ENCODE data around the gene FADS6.
A peak's percentile ranks its signal among the peaks of the same experiment; 100 is the strongest.
"Not testable (repeated sequence)": the region's sequence is repeated elsewhere in the genome, so short reads cannot be mapped to it uniquely, and the experiment has no call there.

Gene FADS6

DNA sequence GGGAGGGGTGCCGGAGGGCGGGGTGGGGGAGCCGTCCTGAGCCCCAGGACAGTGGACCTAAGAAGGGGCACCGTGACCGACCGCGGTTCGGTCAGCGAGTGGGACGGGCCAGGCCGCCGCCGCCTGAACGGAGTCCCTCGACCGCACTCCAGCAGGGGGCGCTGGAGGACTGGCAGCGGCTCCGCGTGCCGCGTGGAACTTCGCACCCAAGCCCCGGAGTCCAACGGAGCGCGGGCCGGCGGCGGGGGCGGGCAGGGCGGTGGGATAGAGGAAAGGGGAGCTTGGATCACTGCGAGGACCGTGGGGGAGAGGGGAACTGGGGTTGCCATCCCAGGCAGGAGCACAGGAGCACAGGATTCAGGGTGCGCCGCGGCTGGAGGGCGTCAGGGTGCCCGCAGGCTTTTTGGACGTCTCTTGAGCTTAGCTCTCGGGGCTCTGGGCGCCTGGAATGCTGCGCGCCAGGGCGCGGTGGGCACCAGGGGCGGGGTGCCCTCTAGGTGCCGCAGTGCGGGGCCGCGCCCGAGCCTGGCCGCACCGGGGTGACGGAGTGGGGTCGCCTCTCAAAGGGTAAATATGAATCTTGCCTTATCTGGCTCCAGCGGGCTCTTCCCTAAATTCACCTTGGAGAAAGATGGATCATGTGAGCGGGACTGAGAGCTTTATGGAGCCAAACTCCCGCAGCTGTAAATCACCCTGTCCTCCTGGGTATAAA, 30.3 kb upstream of the FADS6 start:
- peaks cover 80% of the 10 kb centered on the region for H3K27me3 Mint-ChIP-seq

DNA sequence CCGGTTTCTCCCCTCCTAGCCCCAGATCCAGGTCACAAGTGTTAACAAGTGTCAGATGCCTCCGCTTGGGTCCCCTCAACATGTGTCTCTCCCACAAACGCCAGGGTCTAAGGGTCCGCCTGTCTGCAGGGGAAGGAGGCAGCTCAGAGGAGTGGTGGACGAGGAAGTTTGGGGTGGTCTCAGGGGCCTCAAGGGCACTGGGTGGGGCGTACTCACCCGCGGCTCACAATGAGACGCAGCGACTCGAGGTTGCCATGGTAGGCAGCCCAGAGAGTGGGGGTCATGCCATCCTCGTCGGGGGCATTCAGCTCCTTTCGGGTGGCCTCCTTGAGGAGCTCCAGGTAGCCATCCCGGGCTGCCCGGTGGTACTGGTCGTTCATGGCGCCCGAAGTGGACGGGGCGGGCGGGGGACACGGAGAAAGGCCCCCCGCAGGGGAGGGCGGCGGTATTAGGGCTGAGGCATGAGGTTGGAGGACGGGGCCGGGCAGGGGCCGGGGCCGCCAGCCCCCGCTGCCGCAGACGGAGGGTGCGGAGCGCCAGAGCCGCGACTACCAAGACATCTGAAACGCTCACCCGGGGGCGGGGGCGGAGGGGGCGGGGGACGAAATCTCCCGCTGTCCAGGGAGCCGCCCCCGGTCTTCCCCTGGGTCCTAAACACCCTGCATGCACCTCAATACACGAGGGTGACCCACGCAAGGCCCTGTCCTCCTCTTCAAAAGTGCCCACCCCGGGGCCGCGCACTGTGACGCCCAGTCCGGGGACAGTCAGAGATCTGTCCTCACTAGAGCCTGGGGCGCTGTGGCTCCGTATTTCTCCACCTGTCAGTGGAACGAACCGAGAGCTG, 29.5 kb upstream of the FADS6 start, which contains the start of gene USH1G:
USH1G (minus strand) TSS at position 562 of the 844 bp plus-strand sequence; CDS start at position 380, 182 bp downstream.
- Mint-ChIP-seq H3K27ac (peak within 1 kb of the TSS; percentile 58), H3K27me3 (peaks cover 75% of the 10 kb centered on the region), H3K4me1 (ENCODE audit: low read depth) (peaks cover 42% of the 10 kb centered on the region), H3K4me3 (peak within 1 kb of the TSS; percentile 67), H3K36me3 (ENCODE audit: low read depth) (no peaks in the 10 kb centered on the region), H3K9me3 (no peaks in the 10 kb centered on the region)
- intact Hi-C loops (cut with micrococcal nuclease): loop anchor here (1.0 kb wide), 1 partner anchor 35 kb away; no protein-coding TSS in a partner anchor

More for the DNA sequence above, 30.3 kb upstream of the FADS6 start:
- Mint-ChIP-seq H3K27ac (peak overlapping the region; percentile 58), H3K36me3 (ENCODE audit: low read depth) (no peaks in the 10 kb centered on the region), H3K4me1 (ENCODE audit: low read depth) (peaks cover 39% of the 10 kb centered on the region), H3K4me3 (peak overlapping the region; percentile 67), H3K9me3 (no peaks in the 10 kb centered on the region)
- intact Hi-C loops (cut with micrococcal nuclease): loop anchor here (1.0 kb wide), 1 partner anchor 35 kb away; no protein-coding TSS in a partner anchor

DNA sequence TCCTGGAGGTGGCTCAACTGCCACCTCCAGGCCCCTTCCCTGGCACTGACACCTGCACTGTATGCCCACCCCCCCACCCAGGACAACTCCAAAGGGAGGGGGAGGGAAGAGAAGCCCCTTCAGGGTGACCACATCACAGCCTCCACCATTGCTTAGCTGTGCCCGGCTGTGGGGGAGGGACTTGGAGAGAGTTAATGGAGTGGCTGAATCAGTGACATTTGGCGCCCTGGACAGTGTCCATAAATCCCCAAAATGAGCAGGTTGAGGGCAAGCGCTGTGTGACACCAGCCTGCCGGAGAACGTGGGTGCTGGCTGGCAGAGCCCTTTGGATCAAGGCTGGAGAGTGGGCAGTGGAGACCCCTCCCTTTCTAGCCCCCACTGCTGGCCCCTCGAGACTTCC, 28.7 kb upstream of the FADS6 start:
- Mint-ChIP-seq H3K9me3 (no peaks in the 10 kb centered on the region), H3K4me3 (no peak overlapping the region), H3K4me1 (ENCODE audit: low read depth) (peaks cover 42% of the 10 kb centered on the region), H3K27me3 (peaks cover 68% of the 10 kb centered on the region), H3K27ac (no peak overlapping the region), H3K36me3 (ENCODE audit: low read depth) (no peaks in the 10 kb centered on the region)
- intact Hi-C loops (cut with micrococcal nuclease): no loop called here

DNA sequence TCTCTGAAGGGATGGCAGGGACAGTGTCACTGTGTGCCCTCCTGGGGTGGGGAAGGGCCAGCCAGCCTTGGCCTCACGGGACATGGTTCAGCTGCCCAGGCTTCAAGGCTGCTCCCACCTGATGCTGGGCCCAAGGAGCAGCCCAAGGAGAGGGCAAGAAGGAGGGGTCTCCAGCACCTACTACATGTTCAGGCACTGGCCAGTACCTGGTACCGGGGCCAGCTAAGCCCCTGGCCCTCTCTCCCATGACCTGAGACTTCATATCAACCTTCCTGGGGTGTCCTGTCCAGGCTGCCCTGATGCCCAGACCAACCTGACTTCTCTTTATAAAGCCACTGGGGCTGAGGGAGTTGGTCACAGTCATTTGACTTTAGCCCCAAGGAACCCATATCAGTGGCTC, 28.3 kb upstream of the FADS6 start:
- intact Hi-C loops (cut with micrococcal nuclease): no loop called here
- H3K9me3 Mint-ChIP-seq: no peaks in the 10 kb centered on the region

DNA sequence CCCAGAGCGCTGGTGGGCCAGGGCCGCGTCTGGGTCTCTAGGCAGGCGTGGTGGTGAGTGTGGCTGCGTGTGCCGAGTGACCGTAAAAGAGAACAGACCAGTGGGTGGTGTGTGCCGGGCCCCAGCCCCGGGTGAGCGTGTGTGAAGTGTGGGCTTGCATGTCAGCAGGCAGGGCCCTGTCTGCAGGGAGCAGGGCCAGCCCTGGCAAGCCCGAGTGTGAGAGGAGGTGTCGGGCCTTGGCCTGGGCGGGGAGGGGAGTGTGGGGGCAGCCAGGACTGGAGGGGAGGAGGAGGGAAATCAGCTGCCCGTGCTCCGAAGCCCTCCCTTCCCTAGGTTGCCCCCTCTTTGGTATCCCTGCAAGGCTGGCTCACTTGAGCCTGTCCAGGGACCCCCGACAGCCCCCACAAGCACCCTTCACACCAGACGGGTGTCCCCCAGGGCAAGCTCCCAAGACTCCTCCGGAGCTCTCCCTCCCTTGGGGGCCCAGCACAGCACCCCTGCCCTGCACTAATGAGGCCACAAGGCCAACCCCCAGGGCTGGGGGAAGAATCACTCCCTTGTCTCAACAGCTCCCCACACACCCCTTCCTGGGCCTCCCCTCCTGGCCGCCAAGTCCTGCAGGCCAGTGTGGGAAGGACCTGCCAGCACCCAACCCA, 27.7 kb upstream of the FADS6 start:
- Mint-ChIP-seq H3K36me3 (ENCODE audit: low read depth) (no peaks in the 10 kb centered on the region), H3K27ac (no peak overlapping the region), H3K4me3 (no peak overlapping the region), H3K4me1 (ENCODE audit: low read depth) (peaks cover 49% of the 10 kb centered on the region), H3K9me3 (no peaks in the 10 kb centered on the region), H3K27me3 (peaks cover 57% of the 10 kb centered on the region)
- intact Hi-C loops (cut with micrococcal nuclease): no loop called here

More for the DNA sequence above, 28.3 kb upstream of the FADS6 start:
- peaks cover 46% of the 10 kb centered on the region for H3K4me1 Mint-ChIP-seq (ENCODE audit: low read depth)
- no peaks in the 10 kb centered on the region for H3K36me3 Mint-ChIP-seq (ENCODE audit: low read depth)
- H3K4me3 Mint-ChIP-seq: no peak overlapping the region
- H3K27ac Mint-ChIP-seq: no peak overlapping the region
- peaks cover 64% of the 10 kb centered on the region for H3K27me3 Mint-ChIP-seq

DNA sequence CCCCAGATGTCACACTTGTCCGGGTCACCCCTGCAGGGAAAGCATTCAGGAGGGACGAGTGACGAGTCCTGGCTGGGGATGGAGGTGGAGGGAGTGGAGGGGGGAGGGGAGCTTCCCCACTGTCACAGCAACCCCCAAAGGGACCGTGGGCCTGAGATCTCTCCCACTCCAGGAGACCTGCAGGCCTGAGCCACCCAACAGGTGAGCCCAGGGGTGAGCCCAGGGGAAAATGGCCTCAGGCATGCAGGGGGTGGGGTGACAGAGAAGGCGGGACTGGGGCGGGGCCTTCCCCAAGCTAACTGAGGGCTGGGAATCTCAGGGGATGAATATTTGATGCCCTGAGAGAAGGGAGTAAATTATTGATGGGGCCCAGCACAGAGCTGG, 27.2 kb upstream of the FADS6 start:
- Mint-ChIP-seq H3K4me3 (no peak overlapping the region), H3K36me3 (ENCODE audit: low read depth) (no peaks in the 10 kb centered on the region), H3K27ac (no peak overlapping the region), H3K4me1 (ENCODE audit: low read depth) (peaks cover 49% of the 10 kb centered on the region), H3K27me3 (peaks cover 52% of the 10 kb centered on the region), H3K9me3 (no peaks in the 10 kb centered on the region)
- intact Hi-C loops (cut with micrococcal nuclease): no loop called here

DNA sequence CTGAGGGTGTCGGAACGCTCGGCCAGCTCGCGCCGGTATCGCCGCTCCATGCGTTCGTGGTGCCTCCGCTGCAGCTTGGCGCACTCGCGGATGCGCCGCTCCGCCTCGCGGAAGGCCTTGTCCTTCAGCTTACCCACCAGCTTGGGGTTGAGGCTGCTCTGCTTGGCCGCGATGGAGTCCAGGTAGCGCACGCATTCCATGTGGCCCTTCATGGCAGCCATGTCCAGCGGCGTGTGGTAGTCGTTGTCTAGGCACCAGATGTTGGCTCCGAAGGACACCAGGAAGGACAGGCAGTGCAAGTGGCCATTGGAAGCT, 26.8 kb upstream of the FADS6 start:
- intact Hi-C loops (cut with micrococcal nuclease): no loop called here
- Mint-ChIP-seq H3K4me3 (no peak overlapping the region), H3K36me3 (ENCODE audit: low read depth) (no peaks in the 10 kb centered on the region), H3K9me3 (no peaks in the 10 kb centered on the region), H3K27ac (no peak overlapping the region), H3K4me1 (ENCODE audit: low read depth) (peaks cover 45% of the 10 kb centered on the region), H3K27me3 (peaks cover 49% of the 10 kb centered on the region)

DNA sequence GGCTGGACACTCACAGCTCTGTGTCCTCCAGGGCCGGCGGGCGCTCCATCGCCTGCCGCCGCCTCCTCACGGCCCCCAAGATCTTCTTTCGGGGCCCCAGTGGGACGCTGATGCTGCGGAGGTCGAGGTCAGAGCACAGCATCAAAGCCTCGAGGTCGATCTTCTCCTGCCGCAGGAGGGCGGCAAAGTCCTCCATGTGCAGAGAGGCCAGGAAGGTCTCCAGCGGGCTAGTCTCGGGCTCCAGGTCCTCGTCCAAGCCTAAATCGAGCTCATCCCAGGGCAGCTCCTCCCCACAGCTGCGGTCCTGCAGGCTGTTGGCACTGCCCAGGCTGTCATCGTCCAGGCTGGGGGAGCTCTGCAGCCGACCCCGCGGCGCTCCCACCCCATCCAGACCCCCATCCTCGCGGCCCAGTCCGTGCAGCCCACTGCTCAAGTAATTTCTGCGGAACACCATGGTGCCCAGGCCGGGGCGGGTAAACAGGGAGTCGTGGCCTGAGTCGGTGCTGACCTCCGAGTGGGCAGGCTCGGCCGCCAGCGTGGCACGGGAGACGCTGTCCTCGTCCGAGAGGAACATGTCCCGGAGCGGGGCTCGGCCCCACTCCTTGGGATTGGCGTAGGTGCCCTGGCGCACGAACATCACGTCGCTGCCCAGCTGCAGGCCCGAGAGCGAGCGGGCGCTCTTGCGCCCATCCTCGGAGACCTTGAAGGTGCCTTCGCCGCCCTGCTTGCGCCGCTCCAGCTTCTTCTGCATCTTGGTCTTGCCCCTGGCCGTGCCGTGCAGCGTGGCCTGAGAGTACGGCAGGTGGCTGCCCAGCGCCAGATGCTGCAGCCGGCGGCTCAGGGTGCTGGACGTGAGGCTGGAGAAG, 26.2 kb upstream of the FADS6 start:
- intact Hi-C loops (cut with micrococcal nuclease): no loop called here
- Mint-ChIP-seq H3K4me3 (no peak overlapping the region), H3K27ac (no peak overlapping the region)

DNA sequence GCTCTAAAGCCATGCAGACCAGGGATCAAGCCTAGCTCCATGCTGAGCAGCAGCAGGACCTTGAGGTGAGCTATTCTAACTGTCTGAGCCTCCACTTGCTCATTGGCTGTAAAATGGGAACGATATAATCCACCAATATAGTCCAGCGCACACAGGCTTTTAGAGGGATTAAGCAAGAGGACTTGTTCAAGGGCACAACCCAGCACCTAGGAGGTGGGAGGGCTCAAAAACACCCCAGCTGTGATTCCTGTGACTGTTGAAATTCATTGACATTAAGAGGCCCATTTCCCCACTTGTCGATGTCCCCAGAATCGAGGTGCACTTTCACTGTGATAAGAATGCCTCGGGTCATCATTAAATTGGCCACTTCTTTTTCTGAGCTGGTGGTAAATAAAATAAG, 25.5 kb upstream of the FADS6 start:
- Mint-ChIP-seq H3K27me3 (peaks cover 48% of the 10 kb centered on the region), H3K27ac (no peak overlapping the region), H3K36me3 (ENCODE audit: low read depth) (no peaks in the 10 kb centered on the region), H3K4me3 (no peak overlapping the region), H3K4me1 (ENCODE audit: low read depth) (peaks cover 32% of the 10 kb centered on the region), H3K9me3 (peaks cover 2% of the 10 kb centered on the region)
- intact Hi-C loops (cut with micrococcal nuclease): no loop called here

More for the DNA sequence above, 26.2 kb upstream of the FADS6 start:
- Mint-ChIP-seq H3K36me3 (ENCODE audit: low read depth) (no peaks in the 10 kb centered on the region), H3K9me3 (no peaks in the 10 kb centered on the region), H3K27me3 (peaks cover 48% of the 10 kb centered on the region), H3K4me1 (ENCODE audit: low read depth) (peaks cover 39% of the 10 kb centered on the region)

DNA sequence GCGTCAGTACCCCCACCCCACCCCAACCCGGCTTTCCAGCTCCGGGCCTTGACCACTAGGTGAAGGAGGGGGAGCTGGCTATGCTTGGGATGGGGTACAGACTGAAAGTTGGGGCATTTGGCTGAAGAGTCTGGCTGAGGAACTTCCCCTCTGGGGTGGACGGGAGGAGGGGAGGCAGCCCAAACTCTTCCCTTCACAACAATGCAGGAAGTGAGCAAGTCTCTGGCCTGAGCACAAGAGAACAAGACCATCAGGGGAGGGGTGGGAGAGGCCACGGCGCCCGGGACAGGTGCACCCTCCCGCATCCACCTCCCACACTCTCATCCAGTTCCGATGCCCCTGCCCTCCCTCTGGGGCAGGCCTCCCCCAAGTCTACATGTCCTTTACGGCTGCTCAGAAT, 24.0 kb upstream of the FADS6 start:
- peaks cover 39% of the 10 kb centered on the region for H3K27me3 Mint-ChIP-seq
- H3K4me3 Mint-ChIP-seq: no peak overlapping the region
- peaks cover 20% of the 10 kb centered on the region for H3K4me1 Mint-ChIP-seq (ENCODE audit: low read depth)
- peak overlapping the region; percentile 46 for H3K27ac Mint-ChIP-seq
- no peaks in the 10 kb centered on the region for H3K36me3 Mint-ChIP-seq (ENCODE audit: low read depth)
- intact Hi-C loops (cut with micrococcal nuclease): no loop called here
- H3K9me3 Mint-ChIP-seq: peaks cover 6% of the 10 kb centered on the region

DNA sequence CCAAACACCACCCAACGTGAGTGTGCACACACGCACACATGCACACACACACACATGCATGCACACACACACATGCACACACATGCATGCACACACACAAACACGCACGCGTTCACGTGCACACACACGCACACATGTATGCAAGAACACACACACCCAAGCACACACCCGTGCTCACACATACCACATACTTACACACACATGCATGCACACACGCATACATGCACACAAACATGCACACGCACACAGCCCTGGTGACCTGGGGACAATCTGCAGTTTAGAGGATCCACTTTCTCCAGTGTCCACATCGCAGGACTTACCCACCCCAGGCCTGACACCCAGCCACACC, 23.4 kb upstream of the FADS6 start:
- intact Hi-C loops (cut with micrococcal nuclease): no loop called here
- peaks cover 6% of the 10 kb centered on the region for H3K9me3 Mint-ChIP-seq
- H3K27ac Mint-ChIP-seq: peak overlapping the region; percentile 46
- H3K4me1 Mint-ChIP-seq (ENCODE audit: low read depth): peaks cover 18% of the 10 kb centered on the region
- peaks cover 36% of the 10 kb centered on the region for H3K27me3 Mint-ChIP-seq
- H3K36me3 Mint-ChIP-seq (ENCODE audit: low read depth): no peaks in the 10 kb centered on the region
- no peak overlapping the region for H3K4me3 Mint-ChIP-seq

DNA sequence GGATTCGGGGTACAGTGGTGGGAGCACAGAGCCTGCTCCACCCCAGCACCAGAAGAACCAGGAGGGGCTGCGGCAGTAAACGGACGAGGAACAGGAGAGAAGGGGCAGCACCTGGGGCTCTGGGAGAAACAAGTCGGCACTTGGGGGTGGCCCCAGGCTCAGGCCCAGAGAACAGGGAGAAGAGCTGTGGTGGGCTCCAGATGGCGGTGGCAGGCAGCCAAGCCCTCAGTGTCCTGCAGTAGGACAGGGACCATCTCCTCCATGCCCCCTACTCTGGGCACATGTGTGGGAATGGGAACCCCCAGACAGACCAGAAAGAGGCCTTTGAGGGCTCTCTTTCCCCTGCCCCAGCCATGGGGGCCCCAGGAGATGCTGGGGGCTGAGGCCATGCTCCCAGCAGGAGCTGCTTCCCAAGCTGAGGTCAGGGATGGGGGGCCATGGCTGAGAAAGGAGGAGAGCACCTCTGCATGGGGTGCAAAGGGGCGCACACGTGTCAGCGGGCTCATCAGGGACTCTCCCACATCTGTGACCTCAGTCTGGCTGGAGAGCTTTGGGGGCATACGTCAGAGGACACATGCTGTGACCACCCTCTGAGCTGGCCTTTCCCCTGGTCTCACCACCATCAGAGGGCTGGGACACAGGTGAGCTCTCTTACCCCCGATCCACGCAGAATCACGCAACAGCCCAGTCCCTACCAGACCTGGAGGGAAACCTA, 22.9 kb upstream of the FADS6 start:
- peaks cover 6% of the 10 kb centered on the region for H3K9me3 Mint-ChIP-seq
- H3K4me3 Mint-ChIP-seq: no peak overlapping the region
- intact Hi-C loops (cut with micrococcal nuclease): no loop called here
- H3K4me1 Mint-ChIP-seq (ENCODE audit: low read depth): peaks cover 18% of the 10 kb centered on the region
- H3K27ac Mint-ChIP-seq: peak overlapping the region; percentile 46
- no peaks in the 10 kb centered on the region for H3K36me3 Mint-ChIP-seq (ENCODE audit: low read depth)
- peaks cover 31% of the 10 kb centered on the region for H3K27me3 Mint-ChIP-seq

DNA sequence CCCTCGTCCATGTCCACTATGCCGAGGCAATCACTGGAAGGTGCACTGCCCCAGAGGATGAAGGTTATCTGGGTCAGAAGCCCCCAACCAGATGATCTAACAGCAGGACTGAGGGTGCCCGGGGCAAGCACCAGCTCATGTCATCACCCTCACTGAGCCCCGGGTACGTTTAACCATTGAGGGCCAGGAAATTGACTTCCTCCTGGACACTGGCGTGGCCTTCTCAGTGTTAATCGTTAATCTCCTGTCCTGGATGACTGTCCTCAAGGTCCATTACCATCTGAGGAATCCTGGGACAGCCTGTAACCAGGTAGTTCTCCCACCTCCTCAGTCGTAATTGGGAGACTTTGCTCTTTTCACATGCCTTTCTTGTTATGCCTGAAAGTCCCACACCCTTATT, 18.0 kb upstream of the FADS6 start:
- intact Hi-C loops (cut with micrococcal nuclease); H3K4me3 Mint-ChIP-seq; H3K9me3 Mint-ChIP-seq; H3K4me1 Mint-ChIP-seq (ENCODE audit: low read depth); H3K27ac Mint-ChIP-seq; H3K36me3 Mint-ChIP-seq (ENCODE audit: low read depth): not testable (repeated sequence)
- H3K27me3 Mint-ChIP-seq: peaks cover 28% of the 10 kb centered on the region
